Measurements from ENCODE around the gene METTL25. TPM values are rescaled to one million over a fixed set of nuclear protein-coding genes. Genes with fewer than 3 reads are reported as not detected.

The METTL25 gene
- total RNA-seq, 2 experiments from 2014 or later, result 6.0 to 7.6 TPM

- ChIA-PET CTCF (no interaction called here), POLR2A (no interaction called here)
Observed at GRCh38 chr12:82517808-82518207, 159.5 kb downstream of the METTL25 start.

GRCh38 chr12:82519510-82519909, 161.2 kb downstream of the METTL25 start:
- POLR2A ChIA-PET, result no interaction called here
- CTCF ChIA-PET, result no interaction called here

- CTCF ChIA-PET, result no interaction called here
Observed at GRCh38 chr12:82522285-82522684, 164.0 kb downstream of the METTL25 start.

GRCh38 chr12:82522762-82523161, 164.4 kb downstream of the METTL25 start:
- ChIA-PET POLR2A (no interaction called here), CTCF (no interaction called here)

More at GRCh38 chr12:82522285-82522684, 164.0 kb downstream of the METTL25 start:
- POLR2A ChIA-PET, result no interaction called here

- CTCF ChIA-PET, result no interaction called here
- POLR2A ChIA-PET, result no interaction called here
Observed at GRCh38 chr12:82523996-82524395, 165.7 kb downstream of the METTL25 start.

GRCh38 chr12:82524641-82525040, 166.3 kb downstream of the METTL25 start:
- POLR2A ChIA-PET, result no interaction called here

GRCh38 chr12:82525616-82526015, 167.3 kb downstream of the METTL25 start:
- CTCF ChIA-PET, result no interaction called here
- POLR2A ChIA-PET, result no interaction called here

More at GRCh38 chr12:82524641-82525040, 166.3 kb downstream of the METTL25 start:
- CTCF ChIA-PET, result no interaction called here

GRCh38 chr12:82527165-82527780, 168.9 kb downstream of the METTL25 start:
- ChIA-PET CTCF (no interaction called here), POLR2A (no interaction called here)

Other genes starting within 250 kb of the METTL25 start
- gene CCDC59, start 142 bp upstream of the METTL25 start, total RNA-seq, result 100 to 1,000 TPM; 115 to 122 TPM